Right lobe of liver (tissue), 4 donors: ENCODE data around the gene SPTBN5.

ENCODE experiments used
- CTCF ChIP-seq, 4 donors: fragments of 200-600 bp in 3 of 4; fragments of 450-650 bp in 1 of 4; IDR thresholded peaks; one replicate each; pipeline versions ENCODE4 v1.5.1 to v1.8.0; 2016 to 2022; ENCODE audit warnings: antibody characterized with exemption in 4 of 4, mild to moderate bottlenecking in 2 of 4
- POLR2A ChIP-seq: fragments of 450-650 bp; IDR thresholded peaks from one replicate; pipeline ENCODE4 v1.6.1; 2017; ENCODE audit warnings: antibody characterized with exemption, mild to moderate bottlenecking
- donor health status: DM: no; HTN: no; CAD: no.
- donor health status: DM: no; HTN: no; CAD: no.
- donor health status: DM: no; HTN: yes; CAD: no.

DNA sequence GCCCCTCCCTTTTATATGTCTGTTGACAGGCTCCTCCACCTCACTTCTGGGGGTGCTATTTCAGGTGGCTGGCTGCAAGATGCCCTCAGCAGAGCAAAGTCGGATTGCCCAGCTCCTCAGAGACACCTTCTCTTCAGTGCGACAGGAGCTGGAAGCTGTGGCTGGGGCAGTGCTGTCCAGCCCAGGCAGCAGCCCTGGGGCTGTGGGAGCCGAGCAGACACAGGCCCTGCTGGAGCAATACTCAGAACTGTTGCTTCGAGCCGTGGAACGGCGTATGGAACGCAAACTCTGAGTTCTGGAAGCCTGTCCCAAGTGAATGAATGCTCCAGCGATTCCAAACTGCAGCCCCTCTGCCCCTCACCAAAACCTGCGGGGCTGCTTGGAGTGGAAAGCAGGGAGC, 68.7 kb downstream of the SPTBN5 start:
- TF ChIP-seq CTCF (IDR thresholded peaks at IDR 0.05) (no peak), POLR2A (no peak)
